CD4-positive, CD25-positive, alpha-beta regulatory T cell (primary cell): ENCODE results near the gene FAM180A. TPM values are rescaled to one million over a fixed set of nuclear protein-coding genes. Genes with fewer than 3 reads are reported as not detected.

Experiments used
- ATAC-seq, 2 donors: fragments of 150-1000 bp; cut with Tn5 transposase; one replicate each; pipeline ENCODE4 v1.10.0; 2021; ENCODE audit warnings: low read depth in 2 of 2, moderate number of reproducible peaks in 2 of 2, moderate library complexity in 1 of 2
- DNase-seq, 3 donors: peaks; one replicate each; pipeline versions ENCODE4 v3.0.0 to v3.0.0-alpha.2; 2012 to 2022; ENCODE audit warnings: mixed read lengths in 1 of 3
- H3K27ac ChIP-seq: one replicate; pipeline ENCODE4 v1.7.0; 2013; ENCODE audit warnings: mild to moderate bottlenecking, low read length; ENCODE audit not compliant: insufficient read depth, poor library complexity, severe bottlenecking
- H3K27me3 ChIP-seq: one replicate; pipeline ENCODE4 v1.7.0; 2013; ENCODE audit warnings: low read length; ENCODE audit not compliant: control insufficient read depth, insufficient read depth
- H3K36me3 ChIP-seq: one replicate; pipeline ENCODE4 v1.7.0; 2013; ENCODE audit warnings: mild to moderate bottlenecking, low read length, moderate library complexity; ENCODE audit not compliant: control insufficient read depth, insufficient read depth
- H3K4me1 ChIP-seq: 2 replicates; pipeline ENCODE4 v1.7.0; 2013; ENCODE audit warnings: mild to moderate bottlenecking, low read length; ENCODE audit not compliant: insufficient read depth, control insufficient read depth, poor library complexity, severe bottlenecking
- H3K4me3 ChIP-seq: one replicate; pipeline ENCODE4 v1.7.0; 2013; ENCODE audit warnings: low read depth, mild to moderate bottlenecking, low read length, moderate library complexity
- H3K9me3 ChIP-seq, 2 experiments: 1 replicate in 1 of 2; 2 replicates in 1 of 2; pipeline ENCODE4 v1.7.0; 2013; ENCODE audit warnings: low read length in 2 of 2, mild to moderate bottlenecking in 1 of 2, moderate library complexity in 1 of 2; ENCODE audit not compliant: control insufficient read depth in 2 of 2
- H3K27ac Mint-ChIP-seq, 3 donors: one replicate each; pipeline ENCODE4 v1.8.0; 2020 to 2022; ENCODE audit warnings: mild to moderate bottlenecking in 3 of 3, mixed read lengths in 3 of 3, moderate library complexity in 2 of 3
- H3K27me3 Mint-ChIP-seq: one replicate; pipeline ENCODE4 v1.8.0; 2022; ENCODE audit warnings: mild to moderate bottlenecking, mixed read lengths
- H3K36me3 Mint-ChIP-seq: one replicate; pipeline ENCODE4 v1.8.0; 2020; ENCODE audit warnings: mixed read lengths
- H3K4me1 Mint-ChIP-seq, 4 donors: one replicate each; pipeline ENCODE4 v1.8.0; 2020 to 2022; ENCODE audit warnings: mixed read lengths in 4 of 4, mild to moderate bottlenecking in 1 of 4
- H3K4me3 Mint-ChIP-seq, 4 donors: one replicate each; pipeline ENCODE4 v1.8.0; 2020 to 2022; ENCODE audit warnings: mild to moderate bottlenecking in 4 of 4, mixed read lengths in 4 of 4, moderate library complexity in 3 of 4
- H3K9me3 Mint-ChIP-seq, 7 donors: one replicate each; pipeline ENCODE4 v1.8.0; 2020 to 2022; ENCODE audit warnings: mixed read lengths in 7 of 7, mild to moderate bottlenecking in 3 of 7, moderate library complexity in 2 of 7
- polyA plus RNA-seq, 4 donors: library from polyadenylated mRNA; unstranded; fragments of 300-500 nt; fragmentation: Illumina TruSeq; gene quantifications; one replicate each; pipeline ENCODE4 v1.2.3, GENCODE V29; 2021
- total RNA-seq: library from RNA; stranded (reverse); gene quantifications from one replicate; pipeline ENCODE4 v1.2.3, GENCODE V29; 2022

Gene FAM180A
- total RNA-seq (not detected), polyA plus RNA-seq (not detected)

DNA sequence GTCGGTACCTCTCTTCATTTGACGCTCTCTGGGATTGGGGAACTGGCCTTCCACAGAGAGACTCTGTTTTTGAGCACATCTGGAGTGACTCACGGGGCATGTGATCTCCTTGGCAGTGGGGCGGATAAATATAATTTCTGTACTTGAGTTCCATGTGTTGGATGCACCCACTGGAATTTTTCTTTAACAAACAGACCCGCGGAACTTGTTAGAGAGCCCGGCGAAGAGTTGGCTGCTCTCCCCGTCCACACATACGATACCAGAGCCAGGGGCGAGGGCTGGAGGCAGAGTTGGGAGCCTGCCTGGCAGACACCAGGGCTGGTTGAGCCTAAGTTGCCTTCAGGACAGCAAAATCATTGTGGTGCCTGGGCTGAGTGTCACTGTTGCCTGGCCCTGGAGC, at the start of gene FAM180A:
FAM180A (minus strand) TSS at position 44 of the 400 bp plus-strand sequence. CDS start 233 bp downstream, outside the sequence.
- H3K4me1 Mint-ChIP-seq: no peaks in the 10 kb centered on the region
- H3K27me3 Mint-ChIP-seq: peaks cover 9% of the 10 kb centered on the region
- no peaks in the 10 kb centered on the region for H3K36me3 Mint-ChIP-seq
- no peak within 1 kb of the TSS for H3K4me3 ChIP-seq
- DNase-seq (no peak), ATAC-seq (no peak)
- H3K36me3 ChIP-seq: no peaks in the 10 kb centered on the region
- H3K27me3 ChIP-seq: no peaks in the 10 kb centered on the region
- no peak within 1 kb of the TSS for H3K4me3 Mint-ChIP-seq
- no peaks in the 10 kb centered on the region for H3K9me3 ChIP-seq
- peak within 1 kb of the TSS in 1 of 3 donors; percentile 31 for H3K27ac Mint-ChIP-seq
- H3K4me1 ChIP-seq: no peaks in the 10 kb centered on the region
- no peak within 1 kb of the TSS for H3K27ac ChIP-seq
- no peaks in the 10 kb centered on the region for H3K9me3 Mint-ChIP-seq

DNA sequence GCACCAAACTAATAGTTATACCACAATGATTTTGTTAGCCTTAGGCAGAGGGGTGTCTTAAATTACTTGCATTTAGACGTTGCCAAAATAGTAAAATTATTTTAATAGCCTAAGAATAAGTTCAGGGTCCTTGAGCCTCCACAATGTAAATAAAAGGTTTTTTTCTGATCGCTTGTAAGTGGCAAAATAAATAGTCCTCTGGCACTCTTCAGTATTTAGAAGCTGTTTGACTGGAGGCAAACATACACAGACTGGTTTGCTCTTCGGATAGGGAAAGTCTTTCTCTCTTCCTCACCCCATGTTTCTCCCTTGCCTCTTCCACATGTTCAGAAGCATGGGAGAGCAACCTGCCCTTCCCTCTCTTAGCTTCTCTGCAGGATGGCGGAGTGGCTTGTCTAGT, 49.5 kb upstream of the FAM180A start:
- Mint-ChIP-seq H3K4me1 (peaks cover 0 to 6% (median 5%) of the 10 kb centered on the region in 4 donors), H3K9me3 (no peaks in the 10 kb centered on the region), H3K36me3 (no peaks in the 10 kb centered on the region), H3K27me3 (peaks cover 8% of the 10 kb centered on the region), H3K4me3 (no peak overlapping the region), H3K27ac (no peak overlapping the region)
- H3K27ac ChIP-seq: no peak overlapping the region
- H3K9me3 ChIP-seq: no peaks in the 10 kb centered on the region
- H3K27me3 ChIP-seq: peaks cover 6% of the 10 kb centered on the region
- H3K36me3 ChIP-seq: no peaks in the 10 kb centered on the region
- ATAC-seq: no peak
- H3K4me1 ChIP-seq: peaks cover 6% of the 10 kb centered on the region
- H3K4me3 ChIP-seq: no peak overlapping the region
- DNase-seq: no peak

DNA sequence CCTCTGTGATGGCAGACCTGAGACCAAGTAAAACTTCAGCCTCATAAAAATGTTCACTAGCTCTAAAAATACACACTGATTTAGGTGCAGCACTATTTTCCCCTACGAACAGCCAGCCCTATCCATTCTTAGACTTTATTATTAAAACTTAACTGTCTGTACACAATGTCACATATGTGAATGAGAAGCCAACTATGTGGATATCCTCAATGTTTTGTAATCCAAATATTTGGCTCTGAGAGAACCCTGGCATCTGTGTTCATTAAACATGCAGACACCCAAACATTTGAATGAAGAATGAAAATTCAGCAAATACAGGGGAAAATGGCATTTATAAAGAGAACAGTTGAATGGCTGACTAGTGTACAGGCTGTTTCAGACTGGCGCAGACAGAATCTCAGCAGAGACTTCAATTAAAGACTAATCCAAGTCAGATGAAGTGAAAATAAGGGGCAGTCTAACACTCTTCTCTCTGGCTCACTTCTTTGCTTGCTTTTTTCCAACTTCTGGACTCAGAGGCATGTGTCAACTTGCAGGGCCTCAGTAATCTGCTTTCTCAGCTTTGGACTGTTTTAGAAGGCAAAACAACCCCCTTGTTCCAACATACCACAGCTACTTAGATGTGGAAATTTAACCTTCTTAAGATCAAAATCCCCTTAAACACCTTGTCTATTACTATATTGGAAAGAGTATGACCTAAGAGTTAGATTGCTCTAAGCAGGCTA, 47.4 kb upstream of the FAM180A start:
- Mint-ChIP-seq H3K36me3 (no peaks in the 10 kb centered on the region), H3K9me3 (no peaks in the 10 kb centered on the region), H3K27me3 (peaks cover 10% of the 10 kb centered on the region), H3K4me3 (no peak overlapping the region), H3K27ac (no peak overlapping the region), H3K4me1 (peaks cover 0 to 4% (median 2%) of the 10 kb centered on the region in 4 donors)
- Histone ChIP-seq H3K27me3 (peaks cover 4% of the 10 kb centered on the region), H3K4me1 (peaks cover 2% of the 10 kb centered on the region), H3K4me3 (no peak overlapping the region), H3K36me3 (no peaks in the 10 kb centered on the region), H3K9me3 (no peaks in the 10 kb centered on the region), H3K27ac (no peak overlapping the region)
- DNase-seq (no peak), ATAC-seq (no peak)

DNA sequence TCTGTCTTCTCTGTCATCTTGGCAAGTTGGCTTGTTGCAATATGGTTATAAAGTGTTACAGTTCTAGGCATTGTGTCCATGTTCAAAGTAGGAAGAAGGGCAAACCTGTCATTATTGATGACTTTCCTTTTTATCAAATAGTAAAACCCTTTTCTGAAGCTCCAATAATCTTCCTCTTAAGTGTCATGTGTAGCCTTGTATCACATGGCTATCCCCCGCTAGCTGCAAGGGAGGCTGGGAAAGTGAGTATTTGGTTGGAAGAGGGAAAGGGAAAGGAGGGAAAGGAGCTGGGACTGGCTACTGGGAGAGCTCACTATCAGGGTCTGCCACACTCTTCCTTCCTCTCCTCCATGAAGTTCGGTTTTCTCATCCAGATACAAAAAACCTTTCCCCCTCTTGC, 45.2 kb upstream of the FAM180A start:
- no peak overlapping the region for H3K4me3 Mint-ChIP-seq
- H3K4me1 Mint-ChIP-seq: peaks cover 0 to 4% (median 0%) of the 10 kb centered on the region in 4 donors
- no peaks in the 10 kb centered on the region for H3K36me3 Mint-ChIP-seq

DNA sequence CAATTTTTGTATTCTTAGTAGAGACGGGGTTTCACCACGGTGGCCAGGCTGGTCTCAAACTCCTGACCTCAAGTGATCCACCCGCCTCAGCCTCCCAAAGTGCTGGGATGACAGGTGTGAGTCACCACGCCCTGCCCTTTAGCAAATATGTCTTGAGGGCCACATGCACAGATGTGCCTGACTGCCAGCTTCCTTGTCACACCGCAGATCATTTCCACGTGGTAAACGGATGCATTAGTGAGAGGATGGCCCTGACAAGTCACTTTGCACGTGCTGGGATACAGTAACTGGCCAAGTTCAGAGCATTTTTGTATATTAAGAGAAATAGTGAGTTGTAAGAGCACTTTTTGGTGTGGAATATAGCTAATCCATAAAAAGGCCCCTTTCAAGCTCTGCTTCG, 44.3 kb upstream of the FAM180A start:
- Histone ChIP-seq H3K4me1 (no peaks in the 10 kb centered on the region), H3K27me3 (peaks cover 3% of the 10 kb centered on the region), H3K27ac (no peak overlapping the region), H3K4me3 (no peak overlapping the region), H3K36me3 (no peaks in the 10 kb centered on the region), H3K9me3 (no peaks in the 10 kb centered on the region)
- H3K27me3 Mint-ChIP-seq: peaks cover 6% of the 10 kb centered on the region
- H3K36me3 Mint-ChIP-seq: no peaks in the 10 kb centered on the region
- no peak overlapping the region for H3K4me3 Mint-ChIP-seq
- ATAC-seq (no peak), DNase-seq (no peak)
- peak overlapping the region in 1 of 3 donors; percentile 76 for H3K27ac Mint-ChIP-seq
- H3K4me1 Mint-ChIP-seq: peaks cover 0 to 4% (median 0%) of the 10 kb centered on the region in 4 donors
- no peaks in the 10 kb centered on the region for H3K9me3 Mint-ChIP-seq

More for the DNA sequence above, 45.2 kb upstream of the FAM180A start:
- Mint-ChIP-seq H3K27me3 (peaks cover 6% of the 10 kb centered on the region), H3K27ac (no peak overlapping the region), H3K9me3 (no peaks in the 10 kb centered on the region)
- Histone ChIP-seq H3K27ac (no peak overlapping the region), H3K4me1 (no peaks in the 10 kb centered on the region), H3K4me3 (no peak overlapping the region), H3K9me3 (no peaks in the 10 kb centered on the region), H3K27me3 (peaks cover 3% of the 10 kb centered on the region), H3K36me3 (no peaks in the 10 kb centered on the region)
- DNase-seq (no peak), ATAC-seq (no peak)

DNA sequence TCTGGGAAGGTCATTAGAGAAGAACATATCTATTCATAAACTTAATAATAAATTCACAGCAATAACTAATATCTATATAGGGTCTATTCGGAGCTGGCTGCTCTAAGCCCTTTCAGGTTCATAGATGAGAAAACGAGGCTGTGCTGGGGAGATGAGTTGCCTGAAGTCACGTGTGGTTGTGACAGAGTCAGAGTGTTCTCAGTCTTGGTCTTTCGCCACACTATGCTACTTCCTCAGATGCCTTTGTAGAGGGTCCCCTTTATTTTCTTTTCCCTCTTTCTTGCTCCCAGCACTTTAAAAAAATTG, 43.7 kb upstream of the FAM180A start:
- no peaks in the 10 kb centered on the region for H3K36me3 Mint-ChIP-seq
- Histone ChIP-seq H3K27me3 (peaks cover 3% of the 10 kb centered on the region), H3K4me1 (no peaks in the 10 kb centered on the region), H3K9me3 (no peaks in the 10 kb centered on the region), H3K4me3 (no peak overlapping the region), H3K36me3 (no peaks in the 10 kb centered on the region), H3K27ac (no peak overlapping the region)
- no peak for DNase-seq
- H3K27me3 Mint-ChIP-seq: peaks cover 6% of the 10 kb centered on the region
- H3K9me3 Mint-ChIP-seq: no peaks in the 10 kb centered on the region
- H3K27ac Mint-ChIP-seq: no peak overlapping the region
- no peak overlapping the region for H3K4me3 Mint-ChIP-seq
- no peak for ATAC-seq
- peaks cover 0 to 4% (median 0%) of the 10 kb centered on the region in 4 donors for H3K4me1 Mint-ChIP-seq

DNA sequence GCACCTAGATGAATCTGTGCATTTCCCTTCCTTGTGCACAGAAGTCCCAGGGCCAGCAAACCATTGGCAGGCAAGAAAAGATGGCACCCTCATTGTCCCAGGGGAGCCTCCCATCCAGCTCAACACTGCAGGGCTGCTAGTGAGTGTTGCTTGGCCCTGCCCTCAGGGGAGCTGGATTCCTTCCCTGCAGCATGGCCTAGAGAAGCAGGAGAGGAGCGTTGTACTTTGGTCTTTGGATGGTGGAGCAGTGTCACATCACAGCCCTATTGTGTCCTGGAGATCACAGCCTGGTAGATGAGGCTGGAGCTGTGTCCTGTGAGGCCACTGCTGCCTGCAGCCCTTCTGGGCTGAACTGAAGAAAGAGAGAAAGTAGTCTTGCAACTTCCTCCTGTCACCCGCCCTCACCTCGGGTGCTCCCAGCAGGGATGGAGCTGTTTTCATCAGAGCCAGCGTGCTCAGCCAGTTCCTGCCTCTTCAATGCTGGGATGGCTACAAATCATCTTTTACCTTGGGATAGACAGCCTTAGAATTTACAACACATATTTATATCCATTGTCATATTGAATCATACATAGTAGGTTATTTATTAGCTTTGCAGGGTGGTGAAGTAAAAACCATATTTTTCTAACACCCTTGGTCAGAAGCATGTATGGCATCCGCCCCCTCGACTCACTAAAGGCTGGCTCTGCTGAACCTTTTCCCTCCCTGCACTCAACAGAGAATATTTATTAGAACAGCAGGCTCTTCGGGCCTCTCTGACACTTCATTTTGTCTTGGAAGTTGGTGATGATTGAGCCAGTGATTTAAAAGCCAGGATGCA, 43.1 kb upstream of the FAM180A start:
- no peaks in the 10 kb centered on the region for H3K9me3 ChIP-seq
- no peak overlapping the region for H3K4me3 ChIP-seq
- no peaks in the 10 kb centered on the region for H3K36me3 ChIP-seq
- Mint-ChIP-seq H3K4me3 (no peak overlapping the region), H3K36me3 (no peaks in the 10 kb centered on the region), H3K4me1 (peaks cover 0 to under 1% (median 0%) of the 10 kb centered on the region in 4 donors), H3K27me3 (peaks cover 7% of the 10 kb centered on the region), H3K27ac (no peak overlapping the region), H3K9me3 (no peaks in the 10 kb centered on the region)
- ATAC-seq (no peak), DNase-seq (no peak)
- no peaks in the 10 kb centered on the region for H3K4me1 ChIP-seq
- H3K27ac ChIP-seq: no peak overlapping the region
- peaks cover 3% of the 10 kb centered on the region for H3K27me3 ChIP-seq
